HG02759 (cell line): Measurements from ENCODE around the gene OSGEP.
"Not testable (repeated sequence)": the region's sequence is repeated elsewhere in the genome, so short reads cannot be mapped to it uniquely, and the experiment has no call there.

Source experiments
- ATAC-seq: cut with Tn5 transposase; IDR thresholded peaks from one replicate; pipeline ENCODE4 v1.9.1; 2021; ENCODE audit warnings: mild to moderate bottlenecking, moderate library complexity; ENCODE audit not compliant: unreplicated experiment

Gene OSGEP

GRCh38 chr14:20469890-20470602 is 15.4 kb upstream of the OSGEP start:
- ATAC-seq, result peak; percentile 42

DNA sequence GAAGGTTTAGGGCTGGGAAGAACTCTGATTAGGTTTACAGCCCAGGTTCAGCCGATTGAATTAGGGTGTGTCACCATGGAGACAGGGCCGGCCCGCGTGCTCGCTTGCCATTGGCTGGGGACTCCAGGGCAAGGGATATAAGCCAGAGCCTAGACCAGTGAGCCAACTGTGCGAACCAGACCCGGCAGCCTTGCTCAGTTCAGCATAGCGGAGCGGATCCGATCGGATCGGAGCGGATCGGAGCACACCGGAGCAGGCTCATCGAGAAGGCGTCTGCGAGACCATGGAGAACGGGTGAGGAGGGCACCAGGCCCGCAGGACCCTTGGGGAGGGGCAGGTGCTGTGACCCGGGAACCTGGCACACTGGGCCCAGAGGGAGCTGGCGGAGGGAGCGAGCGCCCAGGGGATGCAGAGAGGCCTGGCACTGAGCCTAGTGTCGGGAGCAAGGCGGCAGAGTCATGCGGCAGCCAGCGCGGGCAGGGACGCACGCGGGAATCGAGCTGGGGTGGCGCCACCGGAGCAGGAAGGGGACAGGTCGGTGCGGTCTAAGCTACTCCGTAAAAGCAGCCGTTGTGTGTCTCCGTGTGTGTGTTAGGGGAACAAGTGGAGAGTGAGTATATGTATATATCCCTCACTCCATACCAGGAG is 14.8 kb upstream of the OSGEP start, which contains the start of gene PNP:
TSS of gene PNP (plus strand) at position 165 of the 648 bp plus-strand sequence. CDS start at position 284, 119 bp downstream.
- peak; percentile 94 for ATAC-seq

DNA sequence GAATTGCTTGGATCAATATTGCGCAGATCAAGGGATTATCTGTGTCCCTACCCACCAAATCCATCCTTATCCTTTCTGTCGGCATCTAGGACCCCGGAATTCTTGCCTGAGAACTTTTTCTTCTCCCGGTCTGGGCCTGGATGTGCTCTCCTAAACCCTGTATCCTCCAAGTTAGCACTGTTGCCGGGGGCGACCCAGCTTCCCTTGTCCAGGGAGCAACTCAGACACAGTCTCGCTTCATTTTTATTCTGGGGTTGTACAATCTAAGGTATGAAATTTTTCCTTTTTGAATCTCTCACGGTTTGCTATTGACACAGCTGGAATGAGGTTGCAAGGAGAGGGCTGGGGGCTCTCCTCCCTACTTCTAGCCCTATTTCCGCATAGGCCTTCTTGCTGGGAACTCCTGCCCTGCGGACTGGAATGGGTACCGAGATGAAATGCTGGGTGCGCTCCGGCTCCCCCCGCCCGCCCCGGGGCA is 14.2 kb upstream of the OSGEP start:
- no peak for ATAC-seq

- ATAC-seq, result peak; percentile 95
Measured at GRCh38 chr14:20461225-20462141, 6.9 kb upstream of the OSGEP start, which contains the start of gene PIP4P1. Gene PIP4P1 (minus strand): TSS chr14:20461434. CDS start chr14:20461325, 109 bp downstream.

- ATAC-seq, result peak; percentile 7
Measured at GRCh38 chr14:20460458-20461224, 6.0 kb upstream of the OSGEP start.

- ATAC-seq, result no peak
Measured at GRCh38 chr14:20458031-20458789, 3.6 kb upstream of the OSGEP start.

DNA sequence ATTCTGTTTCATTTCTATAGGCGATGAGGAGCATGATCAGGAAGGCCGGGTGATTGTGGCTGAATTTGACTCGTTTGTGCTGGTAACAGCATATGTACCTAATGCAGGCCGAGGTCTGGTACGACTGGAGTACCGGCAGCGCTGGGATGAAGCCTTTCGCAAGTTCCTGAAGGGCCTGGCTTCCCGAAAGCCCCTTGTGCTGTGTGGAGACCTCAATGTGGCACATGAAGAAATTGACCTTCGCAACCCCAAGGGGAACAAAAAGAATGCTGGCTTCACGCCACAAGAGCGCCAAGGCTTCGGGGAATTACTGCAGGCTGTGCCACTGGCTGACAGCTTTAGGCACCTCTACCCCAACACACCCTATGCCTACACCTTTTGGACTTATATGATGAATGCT is 2.4 kb upstream of the OSGEP start:
- ATAC-seq, result no peak

DNA sequence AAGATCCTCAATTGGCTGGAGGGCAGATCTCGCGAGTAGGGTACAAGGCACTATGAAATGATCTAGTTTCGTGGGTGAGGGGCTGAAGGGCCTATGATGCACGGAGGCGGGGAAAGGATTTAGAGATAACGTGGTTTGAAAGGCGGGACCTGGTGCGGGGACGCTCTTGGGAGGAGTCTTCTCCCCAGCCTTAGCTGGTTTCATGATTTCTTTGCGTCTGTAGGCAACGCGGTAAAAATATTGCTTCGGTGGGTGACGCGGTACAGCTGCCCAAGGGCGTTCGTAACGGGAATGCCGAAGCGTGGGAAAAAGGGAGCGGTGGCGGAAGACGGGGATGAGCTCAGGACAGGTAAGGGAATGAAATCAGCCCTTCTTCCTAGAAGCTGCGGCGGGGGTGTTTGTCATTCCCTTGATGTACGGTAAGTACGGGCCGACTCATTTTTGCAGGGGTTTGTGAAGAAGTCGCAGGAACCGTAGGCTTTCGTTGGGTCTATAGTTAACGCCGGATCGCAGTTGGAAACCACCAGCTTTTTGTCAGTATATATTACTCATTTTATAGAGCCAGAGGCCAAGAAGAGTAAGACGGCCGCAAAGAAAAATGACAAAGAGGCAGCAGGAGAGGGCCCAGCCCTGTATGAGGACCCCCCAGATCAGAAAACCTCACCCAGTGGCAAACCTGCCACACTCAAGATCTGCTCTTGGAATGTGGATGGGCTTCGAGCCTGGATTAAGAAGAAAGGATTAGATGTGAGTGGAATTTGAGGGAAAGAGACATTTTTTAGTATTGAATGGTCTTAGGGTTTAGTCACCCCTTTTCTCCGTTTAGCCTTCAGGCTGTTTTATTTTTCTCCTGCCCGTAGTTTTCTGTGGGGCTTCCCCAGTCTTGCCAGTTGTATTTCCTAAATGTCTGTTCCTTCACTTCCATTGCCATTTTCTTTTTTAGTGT is 1.0 kb upstream of the OSGEP start:
- ATAC-seq, result peak; percentile 55

DNA sequence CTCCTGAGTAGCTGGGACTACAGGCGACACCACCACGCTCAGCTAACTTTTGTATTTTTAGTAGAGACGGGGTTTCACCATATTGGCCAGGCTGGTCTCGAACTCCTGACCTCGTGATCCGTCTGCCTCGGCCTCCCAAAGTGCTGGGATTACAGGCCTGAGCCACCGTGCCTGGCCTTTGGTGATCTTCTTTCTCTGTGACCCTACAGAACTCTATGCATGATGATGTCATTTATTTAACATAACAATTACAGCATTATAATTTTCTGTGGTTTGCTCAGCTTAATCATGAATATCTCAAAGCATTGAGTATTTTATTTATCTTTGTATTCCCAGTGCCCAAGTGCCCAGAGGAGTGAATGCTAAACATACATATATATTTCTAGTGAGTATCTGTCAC is 1.8 kb downstream of the OSGEP start:
- not testable (repeated sequence) for ATAC-seq

- ATAC-seq, result no peak
Measured at GRCh38 chr14:20446889-20447288, 7.7 kb downstream of the OSGEP start.

DNA sequence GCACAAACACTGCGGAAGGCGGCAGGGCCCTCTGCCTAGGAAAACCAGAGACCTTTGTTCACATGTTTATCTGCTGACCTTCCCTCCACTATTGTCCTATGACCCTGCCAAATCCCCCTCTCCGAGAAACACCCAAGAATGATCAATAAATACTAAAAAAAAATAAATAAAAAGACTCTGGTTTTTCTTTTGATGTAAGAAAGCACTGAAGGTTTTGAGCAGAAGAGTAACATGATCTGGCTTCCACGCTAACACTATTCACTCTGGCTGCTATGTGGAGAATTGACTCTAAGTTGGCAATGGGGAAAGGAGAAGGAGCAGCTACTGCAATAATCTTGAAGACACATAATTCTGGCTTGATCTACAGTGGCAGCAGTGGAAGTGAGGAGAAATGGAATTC is 11.0 kb downstream of the OSGEP start:
- ATAC-seq, result not testable (repeated sequence)

GRCh38 chr14:20441461-20441860 is 13.2 kb downstream of the OSGEP start:
- ATAC-seq, result no peak

GRCh38 chr14:20440882-20441281 is 13.7 kb downstream of the OSGEP start:
- peak; percentile 38 for ATAC-seq

DNA sequence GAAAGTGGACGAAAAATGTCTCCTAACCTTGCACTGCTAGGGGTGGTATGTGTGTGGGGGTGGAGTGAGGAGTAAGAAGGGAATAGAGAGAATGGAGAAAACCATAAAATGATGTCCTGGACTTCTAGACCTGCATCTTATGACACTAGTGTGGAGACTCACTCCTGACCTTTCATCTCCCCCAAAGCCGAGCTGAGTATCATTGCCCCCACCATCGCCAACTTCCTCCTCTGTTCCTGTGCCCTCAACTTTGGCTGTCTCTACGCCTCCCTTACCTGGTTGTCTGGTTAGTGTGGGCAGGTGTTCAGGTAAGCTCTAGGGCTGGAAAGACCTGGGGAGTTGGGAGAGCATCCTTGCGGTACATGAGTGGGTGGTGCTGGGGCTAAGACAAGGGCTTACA is 14.1 kb downstream of the OSGEP start:
- ATAC-seq, result no peak

- no peak for ATAC-seq
Measured at GRCh38 chr14:20438664-20439063, 15.9 kb downstream of the OSGEP start.

- no peak for ATAC-seq
Measured at GRCh38 chr14:20436363-20436755, 18.3 kb downstream of the OSGEP start.

DNA sequence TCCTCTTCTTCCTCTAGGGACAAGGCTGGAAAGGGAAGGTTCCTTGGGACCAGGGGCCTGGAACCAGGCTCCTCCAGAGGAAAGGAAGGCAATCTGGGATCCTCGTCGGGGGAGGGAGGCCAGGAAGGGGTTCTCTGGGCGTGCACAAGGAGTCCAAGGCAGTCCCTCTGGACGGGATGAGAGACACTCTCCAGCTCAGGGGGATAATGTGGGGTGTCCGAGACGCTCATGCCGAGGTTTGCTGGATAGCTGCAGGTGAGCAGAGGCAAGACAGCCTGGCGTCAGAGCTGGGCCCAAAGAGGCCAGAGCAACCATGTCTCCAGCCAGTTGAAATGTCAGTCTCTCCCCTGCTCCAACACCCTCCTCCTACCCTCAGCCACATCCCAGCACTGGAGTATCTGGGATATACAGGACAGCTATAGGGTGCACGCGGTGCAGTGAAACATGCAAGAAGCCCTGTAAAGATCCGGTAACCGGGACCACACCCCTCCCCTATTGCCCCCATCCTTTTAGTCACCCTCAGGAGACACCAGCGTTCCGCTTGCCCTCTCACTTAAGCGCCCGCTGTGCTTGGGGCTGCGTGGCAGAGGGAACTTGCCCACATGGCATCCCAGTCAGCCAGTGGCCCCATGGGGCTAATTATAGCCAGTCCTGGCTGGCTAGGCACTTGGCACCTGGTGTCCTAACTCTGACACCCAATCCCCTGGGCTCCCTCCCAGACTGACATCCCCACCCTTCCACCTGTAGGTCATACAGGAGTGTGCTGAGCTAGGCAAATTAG is 18.8 kb downstream of the OSGEP start, which contains the start of gene KLHL33:
TSS of gene KLHL33 (minus strand) at position 585 of the 781 bp plus-strand sequence. CDS start at position 230, 355 bp downstream.
- no peak for ATAC-seq
